Liver (tissue), 9 donors: ENCODE data around the gene PC. TPM values are rescaled to one million over a fixed set of nuclear protein-coding genes. Genes with fewer than 3 reads are reported as not detected.

Experiments
- DNase-seq: peaks from one replicate; pipeline ENCODE4 v3.0.0-alpha.2; 2017; ENCODE audit warnings: low spot score
- H3K27ac ChIP-seq, 2 donors: one replicate each; pipeline ENCODE4 v1.7.0; 2013; ENCODE audit warnings: inconsistent platforms in 2 of 2, low read length in 2 of 2, control low read depth in 1 of 2, low read depth in 1 of 2, mild to moderate bottlenecking in 1 of 2
- H3K27me3 ChIP-seq, 4 donors: one replicate each; pipeline versions ENCODE4 v1.6.1 to v1.7.0; 2013; ENCODE audit warnings: low read length in 3 of 4, inconsistent platforms in 1 of 4, mild to moderate bottlenecking in 1 of 4, moderate library complexity in 1 of 4; ENCODE audit not compliant: control insufficient read depth in 4 of 4, insufficient read depth in 4 of 4
- H3K36me3 ChIP-seq, 4 donors: one replicate each; pipeline versions ENCODE4 v1.6.1 to v1.7.0; 2013; ENCODE audit warnings: low read length in 3 of 4, mild to moderate bottlenecking in 3 of 4, low read depth in 1 of 4, moderate library complexity in 1 of 4; ENCODE audit not compliant: control insufficient read depth in 4 of 4, insufficient read depth in 3 of 4
- H3K4me1 ChIP-seq, 4 donors: one replicate each; pipeline versions ENCODE4 v1.6.1 to v1.7.0; 2013; ENCODE audit warnings: low read length in 3 of 4, mild to moderate bottlenecking in 3 of 4, moderate library complexity in 1 of 4; ENCODE audit not compliant: control insufficient read depth in 4 of 4, insufficient read depth in 4 of 4
- H3K4me3 ChIP-seq, 3 donors: one replicate each; pipeline versions ENCODE4 v1.6.1 to v1.7.0; 2013; ENCODE audit warnings: low read length in 3 of 3, control low read depth in 1 of 3, low read depth in 1 of 3, mild to moderate bottlenecking in 1 of 3
- H3K9ac ChIP-seq, 2 donors: one replicate each; pipeline ENCODE4 v1.7.0; 2013; ENCODE audit warnings: low read length in 2 of 2, mild to moderate bottlenecking in 2 of 2, moderate library complexity in 2 of 2, control low read depth in 1 of 2, low read depth in 1 of 2
- H3K9me3 ChIP-seq, 4 donors: one replicate each; pipeline versions ENCODE4 v1.6.1 to v1.7.0; 2013; ENCODE audit warnings: low read length in 3 of 4; ENCODE audit not compliant: control insufficient read depth in 4 of 4
- ATF3 ChIP-seq: IDR thresholded peaks from 2 replicates; pipeline ENCODE4 v1.6.1; 2016; ENCODE audit warnings: antibody characterized with exemption
- CTCF ChIP-seq: fragments of 150-350 bp; IDR thresholded peaks from 2 replicates; pipeline ENCODE4 v1.5.1; 2017; ENCODE audit warnings: improper control_type of control experiment, low read depth, low read length; ENCODE audit not compliant: missing input control
- FOXA2 ChIP-seq: IDR thresholded peaks from 2 replicates; pipeline ENCODE4 v1.6.1; 2016; ENCODE audit warnings: antibody characterized with exemption
- GABPA ChIP-seq, 2 donors: IDR thresholded peaks in 1 of 2; conservative IDR thresholded peaks in 1 of 2; 2 replicates each; pipeline ENCODE4 v1.6.1; 2016; ENCODE audit warnings: antibody characterized with exemption in 2 of 2, mild to moderate bottlenecking in 1 of 2, moderate library complexity in 1 of 2
- HNF4A ChIP-seq, 2 donors: conservative IDR thresholded peaks; 2 replicates each; pipeline ENCODE4 v1.6.1; 2016; ENCODE audit warnings: antibody characterized with exemption in 2 of 2, mild to moderate bottlenecking in 2 of 2
- HNF4G ChIP-seq: IDR thresholded peaks from 2 replicates; pipeline ENCODE4 v1.6.1; 2016; ENCODE audit warnings: antibody characterized with exemption
- JUND ChIP-seq, 2 donors: IDR thresholded peaks; 2 replicates each; pipeline ENCODE4 v1.6.1; 2016; ENCODE audit warnings: antibody characterized with exemption in 2 of 2
- MAX ChIP-seq: IDR thresholded peaks from 2 replicates; pipeline ENCODE4 v1.6.1; 2016; ENCODE audit warnings: antibody characterized with exemption
- NR2F2 ChIP-seq: IDR thresholded peaks from 2 replicates; pipeline ENCODE4 v1.6.1; 2016; ENCODE audit warnings: antibody characterized with exemption
- RAD21 ChIP-seq, 2 donors: IDR thresholded peaks; 2 replicates each; pipeline ENCODE4 v1.6.1; 2016; ENCODE audit warnings: antibody characterized with exemption in 2 of 2, mild to moderate bottlenecking in 2 of 2
- RXRA ChIP-seq, 2 donors: IDR thresholded peaks; 2 replicates each; pipeline ENCODE4 v1.6.1; 2017 to 2018; ENCODE audit warnings: antibody characterized with exemption in 2 of 2, mild to moderate bottlenecking in 1 of 2
- SP1 ChIP-seq: IDR thresholded peaks from 2 replicates; pipeline ENCODE4 v1.6.1; 2018; ENCODE audit warnings: antibody characterized with exemption, mild to moderate bottlenecking
- TAF1 ChIP-seq: conservative IDR thresholded peaks from 2 replicates; pipeline ENCODE4 v1.6.1; 2016; ENCODE audit warnings: antibody characterized with exemption, mild to moderate bottlenecking
- YY1 ChIP-seq: IDR thresholded peaks from 2 replicates; pipeline ENCODE4 v1.6.1; 2016; ENCODE audit warnings: antibody characterized with exemption, mild to moderate bottlenecking
- ZBTB33 ChIP-seq: IDR thresholded peaks from 2 replicates; pipeline ENCODE4 v1.6.1; 2016; ENCODE audit warnings: antibody characterized with exemption
- WGBS: extraction: QIAGEN DNeasy Blood & Tissue Kit; methylation state at CpG from one replicate; pipeline ENCODE4 v1.1.7; 2013; 5-methylcytosine and 5-hydroxymethylcytosine counted together
- polyA plus RNA-seq, 2 donors: library from polyadenylated mRNA; stranded (reverse) in 1 of 2; unstranded in 1 of 2; fragments of 200-250 nt in 1 of 2; fragments of >200 nt in 1 of 2; fragmentation: Nextera tagmentation in 1 of 2; extraction: Ambion mirVana in 1 of 2; gene quantifications; one replicate each; pipeline versions ENCODE4 v1.2.1 to v1.2.3, GENCODE V29; 2013 to 2015
- total RNA-seq, 2 donors: library from RNA; depleted of rRNA; stranded (reverse); fragments of >200 nt; gene quantifications; one replicate each; pipeline ENCODE4 v1.2.3, GENCODE V29; 2014
- donor health status: healthy.
- donor health status: healthy.
- donor health status: healthy.
- donor health status: healthy.
- donor health status: healthy.

PC gene
- total and polyA plus RNA-seq, 4 donors: 144 to 583 (median 296) TPM

- 97% methylated on average over 1 of the region's 1 CpG for WGBS
These were observed 33.9 kb downstream of the PC start for GRCh38 chr11:66924272-66924671.

GRCh38 chr11:66922551-66922950 is 35.6 kb downstream of the PC start:
- Histone ChIP-seq H3K27ac (no peak overlapping the region), H3K9ac (no peak overlapping the region), H3K27me3 (no peaks in the 10 kb centered on the region), H3K4me3 (no peak overlapping the region), H3K9me3 (no peaks in the 10 kb centered on the region), H3K36me3 (peaks cover 0 to 2% (median under 1%) of the 10 kb centered on the region in 4 donors), H3K4me1 (peaks cover 0 to 5% (median 2%) of the 10 kb centered on the region in 4 donors)
- no peak for DNase-seq
- TF ChIP-seq HNF4G: no peak
- TF ChIP-seq SP1: no peak
- TF ChIP-seq YY1: no peak
- TF ChIP-seq JUND (IDR thresholded peaks at IDR 0.05): no peak
- TF ChIP-seq HNF4A (conservative IDR thresholded peaks at IDR 0.05): no peak
- no peak for TF ChIP-seq RAD21 (IDR thresholded peaks at IDR 0.05)
- TF ChIP-seq TAF1: no peak
- TF ChIP-seq GABPA (IDR thresholded peaks at IDR 0.05 in 1 of 2, conservative IDR thresholded peaks at IDR 0.05 in 1 of 2): no peak
- TF ChIP-seq MAX: no peak
- TF ChIP-seq CTCF: no peak
- no peak for TF ChIP-seq FOXA2
- no peak for TF ChIP-seq ATF3
- no peak for TF ChIP-seq NR2F2
- no peak for TF ChIP-seq RXRA (IDR thresholded peaks at IDR 0.05)
- TF ChIP-seq ZBTB33: no peak

More at GRCh38 chr11:66924272-66924671, 33.9 kb downstream of the PC start:
- Histone ChIP-seq H3K4me3 (no peak overlapping the region), H3K9me3 (no peaks in the 10 kb centered on the region), H3K27me3 (no peaks in the 10 kb centered on the region), H3K36me3 (peaks cover 0 to 2% (median 0%) of the 10 kb centered on the region in 4 donors), H3K4me1 (peaks cover 0 to 5% (median 2%) of the 10 kb centered on the region in 4 donors), H3K9ac (no peak overlapping the region), H3K27ac (no peak overlapping the region)
- TF ChIP-seq YY1: no peak
- DNase-seq: no peak
